ENCODE measurements around the gene IMP3. TPM values are rescaled to one million over a fixed set of nuclear protein-coding genes. Genes with fewer than 3 reads are reported as not detected.
A peak's percentile ranks its signal among the peaks of the same experiment; 100 is the strongest.

IMP3 gene
- polyA plus RNA-seq, 1 donor (not counting 4 experiments of a cell fraction or from before 2014, with no cell fraction given) = 70.4 TPM

- dilution Hi-C loops (cut with MboI; ENCODE audit: extremely low pct_ligation_motif_present, low sequenced_read_pairs) = no loop called here
- Histone ChIP-seq H3K27me3 (ENCODE audit: control insufficient read depth, extremely low read depth, insufficient read depth, low read length) (no peaks in the 10 kb centered on the region), H3K36me3 (ENCODE audit: control insufficient read depth in 2 of 2, extremely low read depth in 1 of 2, insufficient read depth in 2 of 2, low read length in 2 of 2) (peaks cover 9 to 15% of the 10 kb centered on the region in 2 experiments), H3K4me1 (ENCODE audit: control insufficient read depth, extremely low read depth, insufficient read depth, low read length) (peaks cover 32% of the 10 kb centered on the region), H2AFZ (ENCODE audit: control insufficient read depth, low read length) (no peak overlapping the region), H3K9me3 (ENCODE audit: control insufficient read depth, low read depth, low read length) (no peaks in the 10 kb centered on the region), H3K79me2 (ENCODE audit: control insufficient read depth, insufficient read depth, low read length) (no peaks in the 10 kb centered on the region), H3K4me3 (ENCODE audit: control insufficient read depth in 2 of 3, extremely low read depth in 1 of 3, insufficient read depth in 2 of 3, low read depth in 1 of 3, low read length in 3 of 3) (no peak overlapping the region), H3K4me2 (ENCODE audit: control insufficient read depth, extremely low read depth, insufficient read depth, low read depth, low read length) (no peak overlapping the region), H4K20me1 (ENCODE audit: control insufficient read depth, extremely low read depth, insufficient read depth, low read length) (no peaks in the 10 kb centered on the region), H3K27ac (ENCODE audit: control insufficient read depth, insufficient read depth, low read length) (no peak overlapping the region), H3K9me1 (ENCODE audit: control insufficient read depth, extremely low read depth, insufficient read depth, low read length) (no peaks in the 10 kb centered on the region), H3K9ac (ENCODE audit: control insufficient read depth, extremely low read depth, insufficient read depth, low read length) (no peak overlapping the region)
- FAIRE-seq (no peak), DNase-seq (ENCODE audit: low read depth, low spot score) (no peak)
- no peak for TF ChIP-seq EZH2 (IDR thresholded peaks at IDR 0.05; ENCODE audit: low read length)
- no peak for TF ChIP-seq CTCF (optimal IDR thresholded peaks at IDR 0.05 in 1 of 3, IDR thresholded peaks at IDR 0.05 in 1 of 3, conservative IDR thresholded peaks at IDR 0.05 in 1 of 3; ENCODE audit: extremely low read depth in 1 of 3, insufficient read depth in 2 of 3, low read length in 3 of 3)
These were observed 17.5 kb downstream of the IMP3 start for GRCh38 chr15:75622505-75622904.

- no peaks in the 10 kb centered on the region for H4K20me1 ChIP-seq (ENCODE audit: control insufficient read depth, extremely low read depth, insufficient read depth, low read length)
- dilution Hi-C loops (cut with MboI; ENCODE audit: extremely low pct_ligation_motif_present, low sequenced_read_pairs) = no loop called here
- no peaks in the 10 kb centered on the region for H3K27me3 ChIP-seq (ENCODE audit: control insufficient read depth, extremely low read depth, insufficient read depth, low read length)
- TF ChIP-seq EZH2 (IDR thresholded peaks at IDR 0.05; ENCODE audit: low read length) = no peak
- peak; percentile 19 to 46 (median 29) for TF ChIP-seq CTCF (optimal IDR thresholded peaks at IDR 0.05 in 1 of 3, IDR thresholded peaks at IDR 0.05 in 1 of 3, conservative IDR thresholded peaks at IDR 0.05 in 1 of 3; ENCODE audit: extremely low read depth in 1 of 3, insufficient read depth in 2 of 3, low read length in 3 of 3)
- H3K4me3 ChIP-seq (ENCODE audit: control insufficient read depth in 2 of 3, extremely low read depth in 1 of 3, insufficient read depth in 2 of 3, low read depth in 1 of 3, low read length in 3 of 3) = peak overlapping the region in 2 of 3 experiments; percentile 14 to 35
- peak; percentile 52 for FAIRE-seq
- peak overlapping the region; percentile 55 for H3K9ac ChIP-seq (ENCODE audit: control insufficient read depth, extremely low read depth, insufficient read depth, low read length)
- peaks cover 23% of the 10 kb centered on the region for H3K4me1 ChIP-seq (ENCODE audit: control insufficient read depth, extremely low read depth, insufficient read depth, low read length)
- H3K36me3 ChIP-seq (ENCODE audit: control insufficient read depth in 2 of 2, extremely low read depth in 1 of 2, insufficient read depth in 2 of 2, low read length in 2 of 2) = peaks cover 16 to 23% of the 10 kb centered on the region in 2 experiments
- no peaks in the 10 kb centered on the region for H3K9me1 ChIP-seq (ENCODE audit: control insufficient read depth, extremely low read depth, insufficient read depth, low read length)
- DNase-seq (ENCODE audit: low read depth, low spot score) = no peak
- no peaks in the 10 kb centered on the region for H3K9me3 ChIP-seq (ENCODE audit: control insufficient read depth, low read depth, low read length)
- H3K27ac ChIP-seq (ENCODE audit: control insufficient read depth, insufficient read depth, low read length) = peak overlapping the region; percentile 72
- H2AFZ ChIP-seq (ENCODE audit: control insufficient read depth, low read length) = peak overlapping the region; percentile 17
- H3K79me2 ChIP-seq (ENCODE audit: control insufficient read depth, insufficient read depth, low read length) = no peaks in the 10 kb centered on the region
- H3K4me2 ChIP-seq (ENCODE audit: control insufficient read depth, extremely low read depth, insufficient read depth, low read depth, low read length) = peak overlapping the region; percentile 73
These were observed 19.1 kb downstream of the IMP3 start for GRCh38 chr15:75620841-75621391.
